HepG2 (cell line): ENCODE results near the gene CLEC10A. TPM values are rescaled to one million over a fixed set of nuclear protein-coding genes. Genes with fewer than 3 reads are reported as not detected.

ENCODE experiments used
- GATAD1 ChIP-seq: IDR thresholded peaks from 2 replicates; pipeline ENCODE4 v1.6.1; 2016; ENCODE audit warnings: missing genetic modification reagents, missing compliant biosample characterization
- NFIC ChIP-seq: IDR thresholded peaks from 2 replicates; pipeline ENCODE4 v1.6.1; 2012; ENCODE audit warnings: mild to moderate bottlenecking, low read length, inconsistent platforms
- PRMT3 ChIP-seq: sonication (generic); formaldehyde crosslinking; IDR thresholded peaks from 2 replicates; pipeline ENCODE4 v1.8.1; 2022; ENCODE audit warnings: low read depth, mild to moderate bottlenecking, moderate library complexity, missing genetic modification reagents, borderline replicate concordance
- SOX6 ChIP-seq, 2 experiments: fragments of 450-650 bp in 1 of 2; sonication (generic) in 1 of 2; formaldehyde crosslinking in 1 of 2; IDR thresholded peaks; 2 replicates each; pipeline versions ENCODE4 v1.4.0 to v1.6.1; 2017 to 2020; ENCODE audit warnings: antibody characterized with exemption in 1 of 2, mild to moderate bottlenecking in 1 of 2, missing genetic modification reagents in 1 of 2
- ZNF335 ChIP-seq: sonication (generic); formaldehyde crosslinking; IDR thresholded peaks from 2 replicates; pipeline ENCODE4 v1.4.0; 2020; ENCODE audit warnings: missing genetic modification reagents
- ZNF556 ChIP-seq: sonication (generic); formaldehyde crosslinking; IDR thresholded peaks from 2 replicates; pipeline ENCODE4 v1.4.0; 2020; ENCODE audit warnings: mild to moderate bottlenecking, missing genetic modification reagents, borderline replicate concordance
- ZNF564 ChIP-seq: sonication (generic); formaldehyde crosslinking; IDR thresholded peaks from 2 replicates; pipeline ENCODE4 v1.8.1; 2023; ENCODE audit warnings: mild to moderate bottlenecking, missing genetic modification reagents
- ZNF816 ChIP-seq: sonication (generic); formaldehyde crosslinking; IDR thresholded peaks from 2 replicates; pipeline ENCODE4 v1.8.0; 2022; ENCODE audit warnings: missing genetic modification reagents, mild to moderate bottlenecking, borderline replicate concordance
- polyA plus RNA-seq, 8 experiments: library from polyadenylated mRNA; depleted of rRNA in 3 of 8; stranded (reverse) in 7 of 8; unstranded in 1 of 8; fragments of >200 nt; fragmentation: Illumina TruSeq in 4 of 8; extraction: Trizol in 4 of 8; gene quantifications; 2 replicates each; pipeline versions ENCODE4 v1.2.1 to v1.2.3, GENCODE V29; 2011 to 2016; ENCODE audit warnings: low read depth in 4 of 8, missing spikeins in 1 of 8, mixed read lengths in 1 of 8; ENCODE audit not compliant: insufficient read depth in 1 of 8
- total RNA-seq, 5 experiments: library from RNA; depleted of rRNA; stranded (reverse); fragments of >200 nt; fragmentation: Illumina TruSeq; extraction: Trizol; gene quantifications; 2 replicates each; pipeline ENCODE4 v1.2.3, GENCODE V29; 2016; ENCODE audit warnings: low read depth in 1 of 5
- TF ChIP-seq, protein P1 (sequence below): sonication (generic); formaldehyde crosslinking; IDR thresholded peaks from 2 replicates; pipeline ENCODE4 v1.4.0; 2020; ENCODE audit warnings: missing genetic modification reagents, mild to moderate bottlenecking, borderline replicate concordance
- TF ChIP-seq, protein P2 (sequence below): sonication (generic); formaldehyde crosslinking; IDR thresholded peaks from 2 replicates; pipeline ENCODE4 v1.4.0; 2020; ENCODE audit warnings: missing genetic modification reagents
- TF ChIP-seq, protein P3 (sequence below): sonication (generic); formaldehyde crosslinking; IDR thresholded peaks from one replicate; pipeline ENCODE4 v1.5.1; 2020; ENCODE audit warnings: mild to moderate bottlenecking, missing genetic modification reagents; ENCODE audit errors: not compliant biosample characterization
- TF ChIP-seq, protein P4 (sequence below): sonication (generic); formaldehyde crosslinking; IDR thresholded peaks from 2 replicates; pipeline ENCODE4 v1.8.0; 2022; ENCODE audit warnings: missing genetic modification reagents, low read depth, mild to moderate bottlenecking, borderline replicate concordance
- TF ChIP-seq, protein P5 (sequence below): sonication (generic); formaldehyde crosslinking; IDR thresholded peaks from 2 replicates; pipeline ENCODE4 v1.4.0; 2020; ENCODE audit warnings: mild to moderate bottlenecking, missing genetic modification reagents

CLEC10A gene
- total and polyA plus RNA-seq, 2 of the 13 experiments (the other 11 are each of a cell fraction or from before 2014, with no cell fraction given), result 0.33 TPM; not detected in 1

DNA sequence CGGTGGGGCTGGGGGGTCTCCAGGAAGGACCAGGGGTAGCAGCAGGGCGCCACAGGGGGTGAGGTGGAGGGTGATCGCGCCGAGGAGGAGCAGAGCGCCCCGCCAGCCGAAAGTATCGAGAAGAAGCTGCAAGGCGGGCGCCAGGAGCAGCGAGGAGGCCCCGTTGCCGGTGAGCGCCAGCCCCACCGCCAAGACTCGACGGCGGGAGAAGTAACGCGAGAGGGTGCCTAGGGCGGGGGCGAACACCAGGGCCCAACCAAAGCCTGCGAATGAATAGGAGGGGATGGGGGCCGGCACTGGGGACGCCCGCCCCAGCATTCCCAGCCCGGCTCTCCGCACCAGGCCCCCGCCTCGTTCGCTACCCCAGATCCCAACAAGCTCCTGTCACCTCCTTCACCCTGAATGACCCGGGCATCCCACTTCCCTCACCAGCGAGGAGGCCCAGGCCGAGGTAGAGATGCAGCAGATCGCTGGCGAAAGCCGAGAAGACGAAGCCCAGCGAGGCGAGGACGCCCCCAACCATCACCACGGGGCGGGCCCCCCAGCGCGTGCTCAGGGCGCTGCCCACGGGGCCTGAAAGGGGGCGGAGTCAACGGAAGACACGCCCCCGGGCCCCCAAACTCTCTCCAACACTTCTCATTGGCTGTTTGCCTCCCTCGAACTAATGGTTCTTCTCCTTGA is 37.4 kb downstream of the CLEC10A start (continued):
- TF ChIP-seq, protein P1, sequence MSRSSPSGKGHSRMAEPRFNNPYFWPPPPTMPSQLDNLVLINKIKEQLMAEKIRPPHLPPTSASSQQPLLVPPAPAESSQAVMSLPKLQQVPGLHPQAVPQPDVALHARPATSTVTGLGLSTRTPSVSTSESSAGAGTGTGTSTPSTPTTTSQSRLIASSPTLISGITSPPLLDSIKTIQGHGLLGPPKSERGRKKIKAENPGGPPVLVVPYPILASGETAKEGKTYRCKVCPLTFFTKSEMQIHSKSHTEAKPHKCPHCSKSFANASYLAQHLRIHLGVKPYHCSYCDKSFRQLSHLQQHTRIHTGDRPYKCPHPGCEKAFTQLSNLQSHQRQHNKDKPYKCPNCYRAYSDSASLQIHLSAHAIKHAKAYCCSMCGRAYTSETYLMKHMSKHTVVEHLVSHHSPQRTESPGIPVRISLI, result no peak
- TF ChIP-seq GATAD1 (CRISPR knock-in tag) (no peak), ZNF564 (CRISPR knock-in tag) (no peak), ZNF816 (no peak), NFIC (no peak), SOX6 (IDR thresholded peaks at IDR 0.05) (no peak), SOX6 (CRISPR knock-in tag; IDR thresholded peaks at IDR 0.05) (no peak), PRMT3 (CRISPR knock-in tag) (no peak), ZNF556 (CRISPR knock-in tag) (no peak), ZNF335 (CRISPR knock-in tag) (no peak)
- TF ChIP-seq, protein P2, sequence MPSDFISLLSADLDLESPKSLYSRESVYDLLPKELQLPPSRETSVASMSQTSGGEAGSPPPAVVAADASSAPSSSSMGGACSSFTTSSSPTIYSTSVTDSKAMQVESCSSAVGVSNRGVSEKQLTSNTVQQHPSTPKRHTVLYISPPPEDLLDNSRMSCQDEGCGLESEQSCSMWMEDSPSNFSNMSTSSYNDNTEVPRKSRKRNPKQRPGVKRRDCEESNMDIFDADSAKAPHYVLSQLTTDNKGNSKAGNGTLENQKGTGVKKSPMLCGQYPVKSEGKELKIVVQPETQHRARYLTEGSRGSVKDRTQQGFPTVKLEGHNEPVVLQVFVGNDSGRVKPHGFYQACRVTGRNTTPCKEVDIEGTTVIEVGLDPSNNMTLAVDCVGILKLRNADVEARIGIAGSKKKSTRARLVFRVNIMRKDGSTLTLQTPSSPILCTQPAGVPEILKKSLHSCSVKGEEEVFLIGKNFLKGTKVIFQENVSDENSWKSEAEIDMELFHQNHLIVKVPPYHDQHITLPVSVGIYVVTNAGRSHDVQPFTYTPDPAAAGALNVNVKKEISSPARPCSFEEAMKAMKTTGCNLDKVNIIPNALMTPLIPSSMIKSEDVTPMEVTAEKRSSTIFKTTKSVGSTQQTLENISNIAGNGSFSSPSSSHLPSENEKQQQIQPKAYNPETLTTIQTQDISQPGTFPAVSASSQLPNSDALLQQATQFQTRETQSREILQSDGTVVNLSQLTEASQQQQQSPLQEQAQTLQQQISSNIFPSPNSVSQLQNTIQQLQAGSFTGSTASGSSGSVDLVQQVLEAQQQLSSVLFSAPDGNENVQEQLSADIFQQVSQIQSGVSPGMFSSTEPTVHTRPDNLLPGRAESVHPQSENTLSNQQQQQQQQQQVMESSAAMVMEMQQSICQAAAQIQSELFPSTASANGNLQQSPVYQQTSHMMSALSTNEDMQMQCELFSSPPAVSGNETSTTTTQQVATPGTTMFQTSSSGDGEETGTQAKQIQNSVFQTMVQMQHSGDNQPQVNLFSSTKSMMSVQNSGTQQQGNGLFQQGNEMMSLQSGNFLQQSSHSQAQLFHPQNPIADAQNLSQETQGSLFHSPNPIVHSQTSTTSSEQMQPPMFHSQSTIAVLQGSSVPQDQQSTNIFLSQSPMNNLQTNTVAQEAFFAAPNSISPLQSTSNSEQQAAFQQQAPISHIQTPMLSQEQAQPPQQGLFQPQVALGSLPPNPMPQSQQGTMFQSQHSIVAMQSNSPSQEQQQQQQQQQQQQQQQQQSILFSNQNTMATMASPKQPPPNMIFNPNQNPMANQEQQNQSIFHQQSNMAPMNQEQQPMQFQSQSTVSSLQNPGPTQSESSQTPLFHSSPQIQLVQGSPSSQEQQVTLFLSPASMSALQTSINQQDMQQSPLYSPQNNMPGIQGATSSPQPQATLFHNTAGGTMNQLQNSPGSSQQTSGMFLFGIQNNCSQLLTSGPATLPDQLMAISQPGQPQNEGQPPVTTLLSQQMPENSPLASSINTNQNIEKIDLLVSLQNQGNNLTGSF (CRISPR knock-in tag), result no peak
- TF ChIP-seq, protein P3, sequence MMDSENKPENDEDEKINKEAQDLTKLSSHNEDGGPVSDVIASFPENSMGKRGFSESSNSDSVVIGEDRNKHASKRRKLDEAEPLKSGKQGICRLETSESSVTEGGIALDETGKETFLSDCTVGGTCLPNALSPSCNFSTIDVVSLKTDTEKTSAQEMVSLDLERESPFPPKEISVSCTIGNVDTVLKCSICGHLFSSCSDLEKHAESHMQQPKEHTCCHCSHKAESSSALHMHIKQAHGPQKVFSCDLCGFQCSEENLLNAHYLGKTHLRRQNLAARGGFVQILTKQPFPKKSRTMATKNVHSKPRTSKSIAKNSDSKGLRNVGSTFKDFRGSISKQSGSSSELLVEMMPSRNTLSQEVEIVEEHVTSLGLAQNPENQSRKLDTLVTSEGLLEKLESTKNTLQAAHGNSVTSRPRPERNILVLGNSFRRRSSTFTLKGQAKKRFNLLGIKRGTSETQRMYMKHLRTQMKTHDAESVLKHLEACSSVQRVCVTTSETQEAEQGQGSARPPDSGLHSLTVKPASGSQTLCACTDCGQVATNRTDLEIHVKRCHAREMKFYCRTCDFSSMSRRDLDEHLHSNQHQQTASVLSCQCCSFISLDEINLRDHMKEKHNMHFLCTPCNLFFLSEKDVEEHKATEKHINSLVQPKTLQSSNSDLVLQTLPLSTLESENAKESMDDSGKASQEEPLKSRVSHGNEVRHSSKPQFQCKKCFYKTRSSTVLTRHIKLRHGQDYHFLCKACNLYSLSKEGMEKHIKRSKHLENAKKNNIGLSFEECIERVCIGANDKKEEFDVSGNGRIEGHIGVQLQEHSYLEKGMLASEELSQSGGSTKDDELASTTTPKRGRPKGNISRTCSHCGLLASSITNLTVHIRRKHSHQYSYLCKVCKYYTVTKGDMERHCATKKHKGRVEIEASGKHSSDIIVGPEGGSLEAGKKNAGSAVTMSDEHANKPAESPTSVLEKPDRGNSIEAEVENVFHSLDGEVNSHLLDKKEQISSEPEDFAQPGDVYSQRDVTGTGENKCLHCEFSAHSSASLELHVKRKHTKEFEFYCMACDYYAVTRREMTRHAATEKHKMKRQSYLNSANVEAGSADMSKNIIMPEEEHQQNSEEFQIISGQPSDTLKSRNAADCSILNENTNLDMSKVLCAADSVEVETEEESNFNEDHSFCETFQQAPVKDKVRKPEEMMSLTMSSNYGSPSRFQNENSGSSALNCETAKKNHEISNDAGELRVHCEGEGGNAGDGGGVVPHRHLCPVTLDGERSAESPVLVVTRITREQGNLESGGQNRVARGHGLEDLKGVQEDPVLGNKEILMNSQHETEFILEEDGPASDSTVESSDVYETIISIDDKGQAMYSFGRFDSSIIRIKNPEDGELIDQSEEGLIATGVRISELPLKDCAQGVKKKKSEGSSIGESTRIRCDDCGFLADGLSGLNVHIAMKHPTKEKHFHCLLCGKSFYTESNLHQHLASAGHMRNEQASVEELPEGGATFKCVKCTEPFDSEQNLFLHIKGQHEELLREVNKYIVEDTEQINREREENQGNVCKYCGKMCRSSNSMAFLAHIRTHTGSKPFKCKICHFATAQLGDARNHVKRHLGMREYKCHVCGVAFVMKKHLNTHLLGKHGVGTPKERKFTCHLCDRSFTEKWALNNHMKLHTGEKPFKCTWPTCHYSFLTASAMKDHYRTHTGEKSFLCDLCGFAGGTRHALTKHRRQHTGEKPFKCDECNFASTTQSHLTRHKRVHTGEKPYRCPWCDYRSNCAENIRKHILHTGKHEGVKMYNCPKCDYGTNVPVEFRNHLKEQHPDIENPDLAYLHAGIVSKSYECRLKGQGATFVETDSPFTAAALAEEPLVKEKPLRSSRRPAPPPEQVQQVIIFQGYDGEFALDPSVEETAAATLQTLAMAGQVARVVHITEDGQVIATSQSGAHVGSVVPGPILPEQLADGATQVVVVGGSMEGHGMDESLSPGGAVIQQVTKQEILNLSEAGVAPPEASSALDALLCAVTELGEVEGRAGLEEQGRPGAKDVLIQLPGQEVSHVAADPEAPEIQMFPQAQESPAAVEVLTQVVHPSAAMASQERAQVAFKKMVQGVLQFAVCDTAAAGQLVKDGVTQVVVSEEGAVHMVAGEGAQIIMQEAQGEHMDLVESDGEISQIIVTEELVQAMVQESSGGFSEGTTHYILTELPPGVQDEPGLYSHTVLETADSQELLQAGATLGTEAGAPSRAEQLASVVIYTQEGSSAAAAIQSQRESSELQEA (CRISPR knock-in tag), result no peak
- TF ChIP-seq, protein P4, sequence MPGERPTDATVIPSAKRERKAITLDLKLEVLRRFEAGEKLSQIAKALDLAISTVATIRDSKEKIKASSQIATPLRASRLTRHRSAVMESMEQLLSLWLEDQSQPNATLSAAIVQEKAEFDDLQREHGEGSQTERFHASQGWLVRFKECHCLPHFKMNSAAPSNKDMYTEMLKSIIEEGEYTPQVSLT, result no peak
- TF ChIP-seq, protein P5, sequence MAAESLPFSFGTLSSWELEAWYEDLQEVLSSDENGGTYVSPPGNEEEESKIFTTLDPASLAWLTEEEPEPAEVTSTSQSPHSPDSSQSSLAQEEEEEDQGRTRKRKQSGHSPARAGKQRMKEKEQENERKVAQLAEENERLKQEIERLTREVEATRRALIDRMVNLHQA (CRISPR knock-in tag), result no peak
